ENCODE measurements around the gene IRF1.

The IRF1 gene

DNA sequence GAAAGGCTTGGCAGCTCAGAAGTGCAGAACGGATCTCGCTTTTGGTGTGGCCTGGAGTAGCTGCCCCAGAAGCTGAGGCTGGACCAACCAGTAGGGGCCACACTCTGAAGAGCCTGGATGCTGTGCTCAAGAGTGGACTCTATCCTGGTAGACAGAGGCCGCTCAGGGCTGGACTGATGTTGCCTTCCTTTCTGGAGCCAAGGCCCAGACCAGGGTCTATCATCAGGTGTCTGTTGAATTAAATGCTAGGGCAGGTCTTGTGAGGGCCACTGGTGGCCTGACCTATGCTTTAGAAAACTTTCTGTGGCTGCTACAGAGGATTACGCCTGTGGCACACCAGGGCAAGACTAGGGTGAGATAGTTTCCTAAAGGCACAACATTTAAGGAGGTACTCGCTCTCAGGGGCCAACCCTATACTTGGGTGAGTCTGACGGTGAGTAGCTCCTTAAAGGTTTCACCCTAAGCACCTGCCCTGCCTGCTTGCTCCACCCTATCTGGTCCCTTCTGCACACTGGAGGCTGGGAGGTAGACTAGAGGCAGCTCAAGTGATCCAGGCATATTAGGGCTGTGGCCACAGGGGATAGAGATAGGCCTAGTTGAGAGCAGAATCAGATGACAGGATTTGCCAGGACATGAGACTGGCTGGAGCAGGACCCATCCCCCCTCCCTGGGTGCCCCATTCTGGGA lies 9.8 kb upstream of the IRF1 start:
- DNase-seq = peak; percentile 20

DNA sequence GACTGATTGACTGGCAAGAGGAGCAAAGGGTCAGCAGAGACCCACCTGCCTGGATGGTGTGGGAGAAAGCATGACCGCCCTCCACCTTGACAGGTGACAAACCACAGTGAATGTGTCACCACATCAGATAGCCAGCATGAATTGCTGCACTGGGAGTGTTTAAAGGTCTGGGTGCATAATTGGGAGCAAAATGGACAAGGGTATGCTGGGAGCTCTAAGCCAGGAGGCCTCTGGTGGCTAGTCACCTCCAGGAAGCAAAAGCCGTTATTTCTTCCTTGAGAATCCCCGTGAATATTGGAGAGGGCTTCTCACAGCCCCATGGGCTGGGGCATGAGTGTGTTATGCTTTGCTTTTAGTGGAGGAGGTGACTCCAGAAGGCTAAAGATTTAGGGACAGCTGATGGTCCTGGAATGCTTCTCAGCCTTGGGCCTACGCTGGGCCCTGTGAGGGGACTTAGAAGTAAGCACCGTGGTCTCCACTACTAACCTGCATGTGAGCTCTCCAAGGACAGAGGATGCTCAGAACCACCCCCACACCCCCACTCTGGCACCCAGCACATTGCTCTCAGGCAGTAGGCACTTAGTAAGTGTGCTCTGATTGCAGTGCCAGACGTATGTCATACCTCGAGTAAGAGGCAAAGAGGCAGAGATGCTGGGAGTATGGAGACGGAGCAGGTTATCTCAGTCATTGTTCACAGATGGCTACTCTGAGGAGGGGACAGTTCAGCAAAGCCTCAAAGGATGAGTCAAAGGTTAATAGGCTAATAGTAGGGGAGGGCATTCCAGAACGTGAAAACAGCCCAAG lies 9.1 kb upstream of the IRF1 start:
- no peak for DNase-seq

- DNase-seq = peak; percentile 14
Observed at GRCh38 chr5:132498686-132499271, 8.2 kb upstream of the IRF1 start.

- DNase-seq = peak; percentile 36
Observed at GRCh38 chr5:132498152-132498551, 7.6 kb upstream of the IRF1 start.

DNA sequence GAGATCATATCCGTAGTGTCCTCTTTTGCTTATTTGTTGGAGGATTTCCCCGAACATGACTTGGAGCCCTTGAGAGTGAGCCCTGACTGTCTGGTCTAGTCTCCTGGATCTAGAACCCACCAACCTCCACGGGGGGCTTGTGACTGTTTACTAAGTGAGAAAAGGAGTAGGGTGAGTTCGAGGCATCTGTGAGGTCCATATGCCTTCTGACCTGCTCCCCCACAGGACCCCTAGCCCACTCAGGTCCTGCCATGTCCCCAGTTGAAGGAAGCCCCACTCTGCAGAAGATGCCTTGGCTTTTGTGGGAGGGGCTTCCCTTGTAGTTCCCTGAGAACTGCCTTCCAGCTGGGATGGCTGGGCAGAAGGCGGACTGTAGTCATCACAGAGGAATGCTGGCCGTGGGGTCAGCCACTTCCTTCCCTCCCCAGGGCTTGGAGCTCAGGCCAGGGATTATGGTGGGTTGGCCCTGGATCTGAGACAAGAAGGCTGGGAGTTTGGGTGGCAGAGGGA lies 7.0 kb upstream of the IRF1 start:
- peak; percentile 83 for DNase-seq

DNA sequence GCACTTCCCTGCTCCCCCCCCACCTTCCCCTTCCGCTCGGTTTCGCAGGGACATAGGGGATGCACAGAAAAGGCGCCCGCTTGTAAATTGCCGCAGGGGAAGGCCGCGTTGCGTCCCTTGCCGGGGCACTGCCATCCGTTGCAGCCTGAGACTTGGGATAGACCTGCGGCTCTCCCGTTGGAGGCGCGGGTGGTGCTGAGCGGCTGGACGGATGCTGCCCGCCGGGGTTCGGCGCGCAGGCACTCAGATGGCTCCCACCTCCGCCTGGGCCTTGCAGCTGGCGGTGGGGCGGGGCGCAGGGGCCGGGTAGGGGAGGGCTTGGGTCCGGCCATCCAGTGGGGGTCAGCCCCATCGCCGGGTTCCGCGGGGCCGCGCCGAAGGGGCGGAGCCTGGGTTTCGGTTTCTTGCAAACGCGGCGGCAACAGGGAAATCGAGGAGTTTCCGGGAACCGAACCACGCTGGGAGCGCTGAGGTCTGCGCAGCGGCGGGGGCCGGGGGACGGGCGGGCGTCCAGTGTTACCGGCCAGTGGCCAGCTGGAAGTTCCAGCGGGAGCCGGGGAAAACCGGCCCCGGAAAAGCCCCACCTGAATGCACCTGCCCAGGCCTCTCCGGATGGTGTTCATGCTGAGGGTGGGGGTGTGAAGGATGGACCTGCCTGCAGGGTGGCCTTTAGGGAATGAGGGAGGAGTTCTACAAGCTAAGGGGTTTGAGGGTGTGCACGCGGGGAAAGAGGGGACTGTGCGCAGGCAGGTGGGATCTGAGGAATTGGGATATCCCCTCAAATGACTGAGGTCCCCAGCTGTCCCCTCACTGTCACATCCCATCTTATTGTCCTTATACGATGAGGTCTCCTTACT lies 6.3 kb upstream of the IRF1 start:
- peak; percentile 94 for DNase-seq

DNA sequence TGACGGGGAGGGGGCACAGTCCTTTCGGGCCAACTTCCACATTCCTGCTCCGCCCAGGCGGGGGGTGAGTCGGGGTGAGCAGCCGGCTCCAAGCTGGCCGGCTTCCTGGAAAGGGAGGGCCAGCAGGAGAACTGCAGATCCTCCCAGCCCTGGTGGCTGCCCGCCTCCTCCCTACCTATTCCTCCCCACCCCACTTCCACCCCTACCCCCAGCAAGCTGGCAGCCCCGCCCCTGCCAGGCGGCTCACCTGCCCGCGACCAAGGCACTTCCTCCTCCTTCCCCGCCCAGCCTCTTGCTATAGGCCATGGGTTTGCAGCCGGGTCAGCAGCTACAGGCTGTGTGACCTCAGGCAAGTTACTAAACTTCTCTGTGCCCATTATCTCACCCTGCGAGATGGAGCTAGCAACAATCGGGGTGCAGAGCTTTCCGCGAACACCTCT lies 5.6 kb upstream of the IRF1 start:
- peak; percentile 92 for DNase-seq

GRCh38 chr5:132495667-132496190 lies 5.2 kb upstream of the IRF1 start:
- DNase-seq = peak; percentile 91

GRCh38 chr5:132493821-132494220 lies 3.2 kb upstream of the IRF1 start:
- peak; percentile 10 for DNase-seq

DNA sequence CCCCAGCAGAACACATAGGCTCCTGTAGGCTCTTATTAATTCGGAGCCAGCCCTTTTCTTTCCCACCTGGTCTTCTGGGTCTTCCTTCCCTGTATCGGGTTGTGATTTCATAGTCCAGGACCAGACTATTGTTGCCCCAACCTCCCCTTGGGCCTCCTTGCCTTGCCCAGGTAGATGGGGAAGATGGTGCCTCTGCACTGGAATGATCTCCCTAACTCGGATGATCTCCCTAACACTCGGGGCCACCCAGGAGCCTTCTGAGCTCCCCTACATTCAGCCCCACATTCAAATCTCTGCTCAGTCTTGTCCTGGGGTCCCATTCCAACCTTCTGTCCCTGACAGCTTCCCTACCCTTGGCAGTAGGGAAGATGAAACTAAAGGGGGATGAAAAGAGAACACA lies 2.7 kb upstream of the IRF1 start:
- DNase-seq = peak; percentile 8

- DNase-seq = peak; percentile 12
Observed at GRCh38 chr5:132492386-132493125, 2.0 kb upstream of the IRF1 start.

DNA sequence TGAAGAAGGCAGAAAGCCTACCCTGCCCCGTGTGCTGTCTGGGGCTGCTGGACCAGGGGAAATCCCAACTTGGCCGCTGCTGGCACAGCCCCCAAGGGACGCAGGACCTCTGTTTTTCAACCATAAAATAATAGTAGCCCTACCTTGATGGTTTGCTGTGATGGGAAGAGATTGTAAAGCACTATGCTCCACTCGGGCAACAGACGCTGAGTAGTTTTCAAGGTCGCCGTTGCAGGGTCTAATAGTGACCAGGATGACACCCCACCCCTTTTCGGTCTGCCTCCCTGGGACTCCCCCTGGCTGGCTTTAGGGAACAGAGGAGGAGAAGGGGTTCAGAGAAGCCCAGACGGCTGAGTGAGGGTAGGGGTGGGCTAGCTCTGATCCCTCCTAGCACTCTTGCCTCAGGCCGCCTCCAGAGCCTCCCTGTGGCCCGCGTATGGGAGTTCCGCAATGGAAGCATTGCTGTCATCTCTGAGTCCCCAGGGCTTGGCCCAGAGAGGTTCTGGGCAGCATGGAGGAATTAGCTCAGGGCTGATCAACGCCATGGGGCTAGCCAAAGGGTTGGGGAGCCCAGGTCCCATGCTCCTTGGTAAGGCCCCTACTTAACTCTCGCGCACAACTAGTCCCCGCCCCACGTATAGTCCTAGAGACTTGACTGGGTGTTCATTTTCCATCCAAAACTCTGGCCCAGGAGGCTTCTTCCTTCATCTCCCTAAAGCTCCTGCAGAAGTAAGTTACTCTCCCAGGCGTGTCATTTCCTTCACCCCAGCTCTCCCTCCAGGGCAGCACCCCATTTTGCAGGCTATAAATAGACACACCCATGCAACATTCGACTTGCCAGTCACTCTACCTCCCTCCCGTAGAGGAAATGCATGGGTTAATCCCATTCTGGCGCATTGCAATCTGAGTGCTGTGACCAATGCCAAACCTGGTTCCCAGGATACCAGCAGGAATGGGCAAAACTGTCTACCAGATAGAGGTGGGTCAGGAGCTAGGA lies 1.1 kb upstream of the IRF1 start:
- DNase-seq = peak; percentile 29

DNA sequence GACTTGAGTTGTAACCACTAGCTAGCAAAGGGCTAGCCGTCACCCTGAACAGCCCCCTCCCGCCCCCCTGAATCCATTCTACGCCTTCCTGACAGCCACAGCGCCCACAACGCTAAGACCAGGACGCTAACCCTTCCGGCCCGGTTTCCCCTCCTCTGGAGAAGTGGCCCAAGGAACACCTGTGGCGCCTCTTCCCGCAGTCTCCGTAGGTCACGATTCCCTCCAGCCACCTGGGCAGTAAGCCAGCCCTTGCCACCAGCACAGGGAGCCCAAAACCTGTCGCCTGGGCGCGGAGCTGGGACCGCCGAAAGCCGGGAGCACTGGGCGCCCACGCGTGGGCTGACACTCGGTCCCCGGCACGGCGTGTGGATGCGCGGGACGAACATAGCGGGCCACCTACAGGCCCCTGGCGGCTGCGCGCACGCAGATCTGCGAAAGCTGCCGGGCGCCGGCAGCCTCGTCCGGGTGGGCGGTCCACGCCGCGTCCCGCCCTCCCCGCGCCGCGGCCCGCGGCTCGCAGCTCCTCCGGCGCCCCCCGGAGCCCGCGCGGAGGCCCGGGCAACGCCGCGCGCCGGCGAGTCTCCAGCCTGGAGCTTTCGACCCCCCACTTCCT lies 596 bp downstream of the IRF1 start:
- peak; percentile 62 for DNase-seq

- peak; percentile 17 for DNase-seq
Observed at GRCh38 chr5:132489051-132489770, 1.4 kb downstream of the IRF1 start.

GRCh38 chr5:132488590-132488989 lies 2.0 kb downstream of the IRF1 start:
- no peak for DNase-seq

- peak; percentile 17 for DNase-seq
Observed at GRCh38 chr5:132487841-132488555, 2.6 kb downstream of the IRF1 start.

- peak; percentile 11 for DNase-seq
Observed at GRCh38 chr5:132487095-132487428, 3.5 kb downstream of the IRF1 start.

DNA sequence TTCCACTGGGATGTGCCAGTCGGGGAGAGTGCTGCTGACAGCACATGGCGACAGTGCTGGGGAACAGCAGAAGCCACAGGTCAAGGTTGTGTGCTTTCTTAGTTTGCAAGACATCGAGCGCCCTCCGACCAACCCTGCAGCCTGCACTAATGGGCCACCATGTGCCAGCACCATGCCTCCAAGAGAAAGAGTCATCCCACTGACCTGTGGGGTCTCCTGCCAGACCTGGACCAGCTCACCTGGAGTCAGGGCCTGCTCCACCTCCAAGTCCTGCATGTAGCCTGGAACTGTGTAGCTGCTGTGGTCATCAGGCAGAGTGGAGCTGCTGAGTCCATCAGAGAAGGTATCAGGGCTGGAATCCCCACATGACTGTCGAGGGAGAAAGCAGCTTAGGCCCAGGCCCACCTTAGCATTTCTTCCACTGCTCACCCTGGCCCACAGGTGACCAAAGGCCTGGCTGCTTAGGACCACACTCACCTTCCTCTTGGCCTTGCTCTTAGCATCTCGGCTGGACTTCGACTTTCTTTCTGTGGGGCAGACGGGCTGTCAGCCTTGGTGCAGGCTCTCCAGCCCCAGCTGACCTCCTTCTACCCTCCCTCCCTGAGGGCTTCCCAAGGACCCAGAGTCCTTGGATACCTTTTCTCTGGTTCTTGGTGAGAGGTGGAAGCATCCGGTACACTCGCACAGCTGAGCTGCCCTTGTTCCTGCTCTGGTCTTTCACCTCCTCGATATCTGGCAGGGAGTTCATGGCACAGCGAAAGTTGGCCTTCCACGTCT lies 4.1 kb downstream of the IRF1 start:
- DNase-seq = peak; percentile 15

Data from femur (tissue), 1 donor.